HCT116 (cell line): ENCODE results near the gene NSUN3.
"Not testable (repeated sequence)": the region's sequence is repeated elsewhere in the genome, so short reads cannot be mapped to it uniquely, and the experiment has no call there.

Experiments used
- EZH2 ChIP-seq: fragments of 200-600 bp; sonication (generic); IDR thresholded peaks from 2 replicates; pipeline ENCODE4 v1.6.1; 2017; ENCODE audit warnings: antibody characterized with exemption, mixed run types
- POLR2A ChIP-seq: IDR thresholded peaks from 2 replicates; pipeline ENCODE4 v1.7.0; 2011; ENCODE audit warnings: borderline replicate concordance; ENCODE audit not compliant: insufficient read depth, insufficient read length; ENCODE audit errors: extremely low read depth
- POLR2AphosphoS5 ChIP-seq: IDR thresholded peaks from 2 replicates; pipeline ENCODE4 v1.6.1; 2011; ENCODE audit warnings: mild to moderate bottlenecking, low read depth, low read length, moderate library complexity
- SP1 ChIP-seq: IDR thresholded peaks from 2 replicates; pipeline ENCODE4 v1.6.1; 2012; ENCODE audit warnings: low read depth
- TF ChIP-seq, protein P1 (sequence below), 3 experiments: fragments of 200-600 bp in 1 of 3; sonication (generic) in 1 of 3; IDR thresholded peaks in 2 of 3; conservative IDR thresholded peaks in 1 of 3; 2 replicates each; pipeline ENCODE4 v1.5.1; 2012 to 2017; ENCODE audit warnings: low read depth in 2 of 3, low read length in 2 of 3, antibody characterized with exemption in 1 of 3, borderline replicate concordance in 1 of 3, control low read depth in 1 of 3, mild to moderate bottlenecking in 1 of 3, mixed read lengths in 1 of 3, mixed run types in 1 of 3, moderate library complexity in 1 of 3; ENCODE audit not compliant: insufficient read depth in 1 of 3
- TF ChIP-seq, protein P2 (sequence below): IDR thresholded peaks from 2 replicates; pipeline ENCODE4 v1.6.1; 2012
- TF ChIP-seq, protein P3 (sequence below): IDR thresholded peaks from 2 replicates; pipeline ENCODE4 v1.6.1; 2012; ENCODE audit warnings: low read depth

DNA sequence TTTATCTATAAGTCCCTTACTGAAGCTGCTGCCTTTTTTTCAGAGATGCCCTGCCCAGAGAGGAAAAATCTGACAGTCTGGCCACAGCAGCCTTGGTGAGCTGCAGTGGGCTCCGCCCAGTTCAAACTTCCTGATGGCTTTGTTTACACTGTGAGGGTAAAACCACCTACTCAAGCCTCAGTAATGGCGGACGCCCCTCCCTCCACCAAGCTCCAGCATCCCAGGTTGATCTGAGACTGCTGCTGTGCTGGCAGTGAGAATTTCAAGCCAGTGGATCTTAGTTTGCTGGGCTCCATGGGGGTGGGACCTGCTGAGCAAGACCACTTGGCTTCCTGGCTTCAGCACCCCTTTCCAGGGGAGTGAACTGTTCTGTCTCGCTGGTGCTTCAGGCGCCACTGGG is 17.7 kb downstream of the NSUN3 start:
- not testable (repeated sequence) for TF ChIP-seq POLR2A, SP1, POLR2AphosphoS5, EZH2
- TF ChIP-seq, protein P1, sequence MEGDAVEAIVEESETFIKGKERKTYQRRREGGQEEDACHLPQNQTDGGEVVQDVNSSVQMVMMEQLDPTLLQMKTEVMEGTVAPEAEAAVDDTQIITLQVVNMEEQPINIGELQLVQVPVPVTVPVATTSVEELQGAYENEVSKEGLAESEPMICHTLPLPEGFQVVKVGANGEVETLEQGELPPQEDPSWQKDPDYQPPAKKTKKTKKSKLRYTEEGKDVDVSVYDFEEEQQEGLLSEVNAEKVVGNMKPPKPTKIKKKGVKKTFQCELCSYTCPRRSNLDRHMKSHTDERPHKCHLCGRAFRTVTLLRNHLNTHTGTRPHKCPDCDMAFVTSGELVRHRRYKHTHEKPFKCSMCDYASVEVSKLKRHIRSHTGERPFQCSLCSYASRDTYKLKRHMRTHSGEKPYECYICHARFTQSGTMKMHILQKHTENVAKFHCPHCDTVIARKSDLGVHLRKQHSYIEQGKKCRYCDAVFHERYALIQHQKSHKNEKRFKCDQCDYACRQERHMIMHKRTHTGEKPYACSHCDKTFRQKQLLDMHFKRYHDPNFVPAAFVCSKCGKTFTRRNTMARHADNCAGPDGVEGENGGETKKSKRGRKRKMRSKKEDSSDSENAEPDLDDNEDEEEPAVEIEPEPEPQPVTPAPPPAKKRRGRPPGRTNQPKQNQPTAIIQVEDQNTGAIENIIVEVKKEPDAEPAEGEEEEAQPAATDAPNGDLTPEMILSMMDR (IDR thresholded peaks at IDR 0.05 in 2 of 3, conservative IDR thresholded peaks at IDR 0.05 in 1 of 3; ENCODE audit: borderline replicate concordance in 1 of 3, insufficient read depth in 1 of 3, low read depth in 2 of 3, low read length in 2 of 3), result not testable (repeated sequence)
- TF ChIP-seq, protein P2, sequence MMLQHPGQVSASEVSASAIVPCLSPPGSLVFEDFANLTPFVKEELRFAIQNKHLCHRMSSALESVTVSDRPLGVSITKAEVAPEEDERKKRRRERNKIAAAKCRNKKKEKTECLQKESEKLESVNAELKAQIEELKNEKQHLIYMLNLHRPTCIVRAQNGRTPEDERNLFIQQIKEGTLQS, result not testable (repeated sequence)
- TF ChIP-seq, protein P3, sequence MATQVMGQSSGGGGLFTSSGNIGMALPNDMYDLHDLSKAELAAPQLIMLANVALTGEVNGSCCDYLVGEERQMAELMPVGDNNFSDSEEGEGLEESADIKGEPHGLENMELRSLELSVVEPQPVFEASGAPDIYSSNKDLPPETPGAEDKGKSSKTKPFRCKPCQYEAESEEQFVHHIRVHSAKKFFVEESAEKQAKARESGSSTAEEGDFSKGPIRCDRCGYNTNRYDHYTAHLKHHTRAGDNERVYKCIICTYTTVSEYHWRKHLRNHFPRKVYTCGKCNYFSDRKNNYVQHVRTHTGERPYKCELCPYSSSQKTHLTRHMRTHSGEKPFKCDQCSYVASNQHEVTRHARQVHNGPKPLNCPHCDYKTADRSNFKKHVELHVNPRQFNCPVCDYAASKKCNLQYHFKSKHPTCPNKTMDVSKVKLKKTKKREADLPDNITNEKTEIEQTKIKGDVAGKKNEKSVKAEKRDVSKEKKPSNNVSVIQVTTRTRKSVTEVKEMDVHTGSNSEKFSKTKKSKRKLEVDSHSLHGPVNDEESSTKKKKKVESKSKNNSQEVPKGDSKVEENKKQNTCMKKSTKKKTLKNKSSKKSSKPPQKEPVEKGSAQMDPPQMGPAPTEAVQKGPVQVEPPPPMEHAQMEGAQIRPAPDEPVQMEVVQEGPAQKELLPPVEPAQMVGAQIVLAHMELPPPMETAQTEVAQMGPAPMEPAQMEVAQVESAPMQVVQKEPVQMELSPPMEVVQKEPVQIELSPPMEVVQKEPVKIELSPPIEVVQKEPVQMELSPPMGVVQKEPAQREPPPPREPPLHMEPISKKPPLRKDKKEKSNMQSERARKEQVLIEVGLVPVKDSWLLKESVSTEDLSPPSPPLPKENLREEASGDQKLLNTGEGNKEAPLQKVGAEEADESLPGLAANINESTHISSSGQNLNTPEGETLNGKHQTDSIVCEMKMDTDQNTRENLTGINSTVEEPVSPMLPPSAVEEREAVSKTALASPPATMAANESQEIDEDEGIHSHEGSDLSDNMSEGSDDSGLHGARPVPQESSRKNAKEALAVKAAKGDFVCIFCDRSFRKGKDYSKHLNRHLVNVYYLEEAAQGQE, result not testable (repeated sequence)
